GM06990 (cell line): ENCODE data around the gene C12orf54.
"Not testable (repeated sequence)": the region's sequence is repeated elsewhere in the genome, so short reads cannot be mapped to it uniquely, and the experiment has no call there.

Experiments used
- DNase-seq: peaks from one replicate; pipeline ENCODE4 v3.0.0-alpha.2; 2011; ENCODE audit not compliant: insufficient read length; ENCODE audit errors: extremely low read depth
- H3K27me3 ChIP-seq: replicated peaks from 2 replicates; pipeline ENCODE4 v1.6.0; 2011; ENCODE audit warnings: low read length; ENCODE audit not compliant: control insufficient read depth, insufficient read depth
- H3K36me3 ChIP-seq: 2 replicates; pipeline ENCODE4 v1.5.1; 2011; ENCODE audit warnings: low read length; ENCODE audit not compliant: control insufficient read depth, insufficient read depth
- H3K4me3 ChIP-seq: replicated peaks from 2 replicates; pipeline ENCODE4 v1.5.1; 2011; ENCODE audit warnings: low read depth, mild to moderate bottlenecking, control low read depth, low read length
- CTCF ChIP-seq: IDR thresholded peaks from 2 replicates; pipeline ENCODE4 v1.5.1; 2011; ENCODE audit warnings: low read length, control low read depth, mild to moderate bottlenecking, inconsistent platforms; ENCODE audit not compliant: insufficient read depth, poor library complexity, severe bottlenecking

Gene C12orf54

GRCh38 chr12:48489012-48489411, 6.7 kb downstream of the C12orf54 start:
- TF ChIP-seq CTCF, result no peak
- no peak overlapping the region for H3K4me3 ChIP-seq
- no peaks in the 10 kb centered on the region for H3K27me3 ChIP-seq
- H3K36me3 ChIP-seq, result no peaks in the 10 kb centered on the region
- DNase-seq, result peak; percentile 32

GRCh38 chr12:48489456-48489855, 7.2 kb downstream of the C12orf54 start:
- H3K27me3 ChIP-seq, DNase-seq, H3K36me3 ChIP-seq, H3K4me3 ChIP-seq: not testable (repeated sequence)

GRCh38 chr12:48500281-48500680, 18.0 kb downstream of the C12orf54 start:
- not testable (repeated sequence) for H3K36me3 ChIP-seq, DNase-seq, H3K27me3 ChIP-seq, H3K4me3 ChIP-seq

GRCh38 chr12:48506836-48507235, 24.5 kb downstream of the C12orf54 start:
- not testable (repeated sequence) for H3K27me3 ChIP-seq, H3K36me3 ChIP-seq, H3K4me3 ChIP-seq, DNase-seq

GRCh38 chr12:48508987-48509386, 26.7 kb downstream of the C12orf54 start:
- TF ChIP-seq CTCF, result no peak
- no peaks in the 10 kb centered on the region for H3K27me3 ChIP-seq
- DNase-seq, result no peak
- no peaks in the 10 kb centered on the region for H3K36me3 ChIP-seq
- H3K4me3 ChIP-seq, result no peak overlapping the region

GRCh38 chr12:48510111-48510510, 27.8 kb downstream of the C12orf54 start:
- Histone ChIP-seq H3K27me3 (no peaks in the 10 kb centered on the region), H3K36me3 (no peaks in the 10 kb centered on the region), H3K4me3 (no peak overlapping the region)
- no peak for TF ChIP-seq CTCF
- DNase-seq, result no peak

- peak; percentile 51 for DNase-seq
- TF ChIP-seq CTCF, result no peak
- Histone ChIP-seq H3K27me3 (no peaks in the 10 kb centered on the region), H3K4me3 (no peak overlapping the region), H3K36me3 (no peaks in the 10 kb centered on the region)
Observed at GRCh38 chr12:48512855-48513254, 30.6 kb downstream of the C12orf54 start.
